AG04450 (cell line): ENCODE results near the gene PKDCC. TPM values are rescaled to one million over a fixed set of nuclear protein-coding genes. Genes with fewer than 3 reads are reported as not detected.
"Not testable (repeated sequence)": the region's sequence is repeated elsewhere in the genome, so short reads cannot be mapped to it uniquely, and the experiment has no call there.

Source experiments
- CTCF ChIA-PET: fragments of 300-600, 350-600 bp; formaldehyde crosslinking; extraction: SDS; loops from one replicate; lab custom pipeline; 2022; ENCODE audit warnings: antibody characterized with exemption, inconsistent platforms; lab: Charles Lee
- POLR2A ChIA-PET: fragments of 350-600 bp; formaldehyde crosslinking; extraction: SDS; loops from one replicate; lab custom pipeline; 2021; ENCODE audit warnings: antibody characterized with exemption, inconsistent platforms; lab: Yijun Ruan, JAX
- DNase-seq: peaks from one replicate; pipeline ENCODE4 v3.0.0-alpha.2; 2011; ENCODE audit warnings: low read depth, low spot score
- H3K27ac ChIP-seq: one replicate; pipeline ENCODE4 v1.5.1; 2012; ENCODE audit warnings: low read depth, low read length, control low read depth
- H3K27me3 ChIP-seq: one replicate; pipeline ENCODE4 v1.6.0; 2012; ENCODE audit warnings: low read length; ENCODE audit not compliant: control insufficient read depth, insufficient read depth
- H3K4me3 ChIP-seq: 2 replicates; pipeline ENCODE4 v1.5.1; 2011; ENCODE audit warnings: mild to moderate bottlenecking, low read depth, low read length, control low read depth
- H3K9me3 ChIP-seq: 2 replicates; pipeline ENCODE4 v1.5.1; 2012; ENCODE audit warnings: low read length; ENCODE audit not compliant: control insufficient read depth, insufficient read depth
- CTCF ChIP-seq: IDR thresholded peaks from 2 replicates; pipeline ENCODE4 v1.5.1; 2011; ENCODE audit warnings: low read depth, low read length, control low read depth, inconsistent platforms
- polyA plus RNA-seq: library from polyadenylated mRNA; depleted of rRNA; stranded (reverse); fragments of >200 nt; gene quantifications from 2 replicates; pipeline ENCODE4 v1.2.3, GENCODE V29; 2011

The PKDCC gene
- polyA plus RNA-seq, 1 experiment: 87.0 TPM

DNA sequence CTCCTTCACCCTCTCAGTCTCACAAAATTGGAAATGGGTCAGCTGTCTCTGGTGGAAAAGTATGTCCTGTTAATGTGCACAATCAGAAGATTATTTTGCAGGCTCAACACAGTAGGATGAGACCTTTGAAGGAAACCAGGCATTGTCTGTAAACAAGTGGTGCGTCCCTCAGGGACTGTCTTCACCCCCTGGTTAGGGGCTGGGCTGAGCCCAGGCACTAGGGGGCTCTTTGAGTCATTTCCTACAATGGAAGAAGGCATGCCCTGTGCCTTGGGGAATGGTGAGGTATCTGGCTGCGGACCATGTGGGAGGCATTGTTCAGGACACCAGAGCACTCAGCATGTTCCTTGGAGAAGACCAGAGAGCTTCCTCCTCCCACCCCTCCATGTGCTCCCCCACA is 26.8 kb downstream of the PKDCC start:
- Histone ChIP-seq H3K27ac (peak overlapping the region; percentile 85), H3K27me3 (no peaks in the 10 kb centered on the region), H3K9me3 (peaks cover 4% of the 10 kb centered on the region), H3K4me3 (no peak overlapping the region)
- DNase-seq: no peak
- CTCF ChIA-PET: interaction anchor here (0.8 to 1.4 kb wide), 3 partner anchors 12 to 205 kb away, joined by 4 to 5 read pairs (median 5); no protein-coding TSS in a partner anchor
- POLR2A ChIA-PET: interaction anchor here (0.7 kb wide), 1 partner anchor 1350 kb away, joined by 5 read pairs; no protein-coding TSS in a partner anchor
- no peak for TF ChIP-seq CTCF

GRCh38 chr2:42076357-42077225 is 28.8 kb downstream of the PKDCC start:
- Histone ChIP-seq H3K27ac (no peak overlapping the region), H3K27me3 (no peaks in the 10 kb centered on the region), H3K4me3 (no peak overlapping the region), H3K9me3 (peaks cover 4% of the 10 kb centered on the region)
- no peak for TF ChIP-seq CTCF
- no peak for DNase-seq
- ChIA-PET POLR2A (no interaction called here), CTCF (no interaction called here)

- no peak for TF ChIP-seq CTCF
- Histone ChIP-seq H3K9me3 (peaks cover 4% of the 10 kb centered on the region), H3K27ac (no peak overlapping the region), H3K27me3 (no peaks in the 10 kb centered on the region), H3K4me3 (no peak overlapping the region)
- no peak for DNase-seq
- ChIA-PET CTCF (interaction anchor here (1.4 kb wide), 1 partner anchor 207 kb away, joined by 6 read pairs; no protein-coding TSS in a partner anchor), POLR2A (interaction anchor here (1.2 kb wide), 1 partner anchor 9 kb away, joined by 4 read pairs; no protein-coding TSS in a partner anchor)
These were observed 29.5 kb downstream of the PKDCC start for GRCh38 chr2:42077343-42077742.

DNA sequence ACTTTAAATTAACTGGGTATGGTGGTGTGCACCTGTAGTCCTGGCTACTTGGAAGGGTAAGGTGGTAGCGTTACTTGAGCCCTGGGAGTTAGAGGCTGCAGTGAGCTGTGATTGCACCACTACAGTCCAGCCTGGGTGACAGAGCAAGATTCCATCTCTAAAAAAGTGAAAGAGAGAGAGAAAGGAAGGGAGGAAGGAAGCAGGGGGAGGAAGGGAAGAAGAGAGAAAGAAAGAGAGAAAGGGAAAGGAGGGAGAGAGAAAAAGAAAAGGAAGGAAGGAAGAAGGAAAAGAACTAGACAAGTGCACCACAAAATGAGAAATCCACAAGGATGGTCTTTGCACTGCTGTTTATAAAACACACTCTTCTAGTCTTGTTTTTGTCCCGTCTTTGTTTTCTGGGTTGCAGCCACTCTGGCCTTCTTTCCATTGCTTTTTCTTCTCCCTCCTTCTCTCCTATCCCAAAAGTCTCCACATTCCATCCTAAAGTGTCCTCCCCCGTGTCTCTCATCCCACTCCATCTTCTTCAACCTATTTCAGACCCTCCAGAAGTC is 32.0 kb downstream of the PKDCC start:
- Histone ChIP-seq H3K27ac (no peak overlapping the region), H3K9me3 (peaks cover 4% of the 10 kb centered on the region; the same call in 1 of the 2 replicates), H3K4me3 (no peak overlapping the region), H3K27me3 (no peaks in the 10 kb centered on the region)
- TF ChIP-seq CTCF: no peak
- DNase-seq: no peak
- ChIA-PET CTCF (interaction anchor here (13.5 kb wide), 1 partner anchor 209 kb away, joined by 481 read pairs; no protein-coding TSS in a partner anchor), POLR2A (no interaction called here)

- CTCF ChIA-PET: interaction anchor here (12.3 to 13.5 kb wide), 2 partner anchors 210 to 227 kb away, joined by 418 to 481 read pairs; no protein-coding TSS in a partner anchor
- POLR2A ChIA-PET: not testable (repeated sequence)
These were observed 33.3 kb downstream of the PKDCC start for GRCh38 chr2:42081151-42081550.

More at GRCh38 chr2:42081151-42081550, 33.3 kb downstream of the PKDCC start:
- not testable (repeated sequence) for H3K9me3 ChIP-seq, H3K27me3 ChIP-seq, H3K4me3 ChIP-seq, H3K27ac ChIP-seq, DNase-seq
